GM18519 (cell line): Measurements from ENCODE around the gene ERFL.
"Not testable (repeated sequence)": the region's sequence is repeated elsewhere in the genome, so short reads cannot be mapped to it uniquely, and the experiment has no call there.

Experiments
- ATAC-seq: cut with Tn5 transposase; IDR thresholded peaks from one replicate; pipeline ENCODE4 v1.9.1; 2021; ENCODE audit warnings: mild to moderate bottlenecking, moderate library complexity; ENCODE audit not compliant: unreplicated experiment, low FRiP score

Gene ERFL

GRCh38 chr19:41915021-41915775 is 13.1 kb downstream of the ERFL start:
- ATAC-seq = no peak

GRCh38 chr19:41914424-41914834 is 13.8 kb downstream of the ERFL start:
- ATAC-seq = not testable (repeated sequence)

GRCh38 chr19:41913538-41914423 is 14.5 kb downstream of the ERFL start:
- ATAC-seq = no peak

- no peak for ATAC-seq
Observed at GRCh38 chr19:41912899-41913537, 15.2 kb downstream of the ERFL start.

- ATAC-seq = no peak
Observed at GRCh38 chr19:41911889-41912731, 16.1 kb downstream of the ERFL start.

- ATAC-seq = no peak
Observed at GRCh38 chr19:41910992-41911888, 17.0 kb downstream of the ERFL start.

- no peak for ATAC-seq
Observed at GRCh38 chr19:41910240-41910991, 17.8 kb downstream of the ERFL start.

GRCh38 chr19:41909706-41910105 is 18.5 kb downstream of the ERFL start:
- no peak for ATAC-seq

- no peak for ATAC-seq
Observed at GRCh38 chr19:41908724-41909464, 19.4 kb downstream of the ERFL start.

GRCh38 chr19:41907994-41908615 is 20.1 kb downstream of the ERFL start:
- no peak for ATAC-seq

- ATAC-seq = no peak
Observed at GRCh38 chr19:41906916-41907680, 21.2 kb downstream of the ERFL start.

GRCh38 chr19:41906271-41906670 is 22.0 kb downstream of the ERFL start:
- ATAC-seq = no peak

- no peak for ATAC-seq
Observed at GRCh38 chr19:41905273-41906002, 22.8 kb downstream of the ERFL start.

GRCh38 chr19:41904118-41904870 is 24.0 kb downstream of the ERFL start:
- no peak for ATAC-seq

GRCh38 chr19:41903193-41903953 is 24.9 kb downstream of the ERFL start:
- no peak for ATAC-seq
